Measurements from ENCODE around the gene FDXACB1.

DNA sequence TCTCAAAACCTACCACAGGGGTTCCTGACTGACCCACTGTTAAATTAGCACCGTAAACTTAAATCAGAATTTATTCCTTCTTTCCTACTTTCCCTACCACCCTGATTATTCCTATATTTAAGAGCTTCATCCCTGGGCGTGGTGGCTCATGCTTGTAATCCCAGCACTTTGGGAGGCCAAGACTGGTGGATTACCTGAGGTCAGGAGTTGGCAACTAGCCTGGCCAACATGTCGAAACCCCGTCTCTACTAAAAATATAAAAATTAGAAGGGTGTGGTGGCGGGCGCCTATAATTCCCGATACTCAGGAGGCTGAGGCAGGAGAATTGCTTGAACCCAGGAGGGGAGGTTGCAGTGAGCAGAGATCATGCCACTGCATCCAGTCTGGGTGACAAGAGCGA is 27.9 kb downstream of the FDXACB1 start:
- TF ChIP-seq, protein P1, sequence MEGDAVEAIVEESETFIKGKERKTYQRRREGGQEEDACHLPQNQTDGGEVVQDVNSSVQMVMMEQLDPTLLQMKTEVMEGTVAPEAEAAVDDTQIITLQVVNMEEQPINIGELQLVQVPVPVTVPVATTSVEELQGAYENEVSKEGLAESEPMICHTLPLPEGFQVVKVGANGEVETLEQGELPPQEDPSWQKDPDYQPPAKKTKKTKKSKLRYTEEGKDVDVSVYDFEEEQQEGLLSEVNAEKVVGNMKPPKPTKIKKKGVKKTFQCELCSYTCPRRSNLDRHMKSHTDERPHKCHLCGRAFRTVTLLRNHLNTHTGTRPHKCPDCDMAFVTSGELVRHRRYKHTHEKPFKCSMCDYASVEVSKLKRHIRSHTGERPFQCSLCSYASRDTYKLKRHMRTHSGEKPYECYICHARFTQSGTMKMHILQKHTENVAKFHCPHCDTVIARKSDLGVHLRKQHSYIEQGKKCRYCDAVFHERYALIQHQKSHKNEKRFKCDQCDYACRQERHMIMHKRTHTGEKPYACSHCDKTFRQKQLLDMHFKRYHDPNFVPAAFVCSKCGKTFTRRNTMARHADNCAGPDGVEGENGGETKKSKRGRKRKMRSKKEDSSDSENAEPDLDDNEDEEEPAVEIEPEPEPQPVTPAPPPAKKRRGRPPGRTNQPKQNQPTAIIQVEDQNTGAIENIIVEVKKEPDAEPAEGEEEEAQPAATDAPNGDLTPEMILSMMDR (conservative IDR thresholded peaks at IDR 0.05; ENCODE audit: low read depth, low read length): no peak
- TF ChIP-seq EZH2 (IDR thresholded peaks at IDR 0.05; ENCODE audit: borderline replicate concordance, low read depth, low read length, poor library complexity, severe bottlenecking): no peak

Data from A673 (cell line).